HUES6 (cell line): ENCODE measurements around the gene HIC1.

ENCODE experiments used
- H3K27ac ChIP-seq: 2 replicates; pipeline ENCODE4 v1.7.0; 2013; ENCODE audit warnings: low read depth, mild to moderate bottlenecking, low read length, inconsistent platforms
- H3K27me3 ChIP-seq: 2 replicates; pipeline ENCODE4 v1.6.1; 2013; ENCODE audit warnings: low read length; ENCODE audit not compliant: control insufficient read depth, insufficient read depth
- H3K36me3 ChIP-seq: 2 replicates; pipeline ENCODE4 v1.6.1; 2013; ENCODE audit warnings: low read length; ENCODE audit not compliant: control insufficient read depth, insufficient read depth
- H3K4me1 ChIP-seq: 2 replicates; pipeline ENCODE4 v1.6.1; 2013; ENCODE audit warnings: low read length; ENCODE audit not compliant: control insufficient read depth, insufficient read depth
- H3K4me3 ChIP-seq: 2 replicates; pipeline ENCODE4 v1.5.1; 2013; ENCODE audit warnings: low read depth, low read length
- H3K9ac ChIP-seq: one replicate; pipeline ENCODE4 v1.6.1; 2013; ENCODE audit warnings: mild to moderate bottlenecking, low read length
- H3K9me3 ChIP-seq: 2 replicates; pipeline ENCODE4 v1.6.1; 2013; ENCODE audit warnings: low read depth, low read length; ENCODE audit not compliant: control insufficient read depth, insufficient read depth

HIC1 gene

GRCh38 chr17:2102931-2103809, 48.3 kb downstream of the HIC1 start:
- Histone ChIP-seq H3K27ac (no peak overlapping the region), H3K36me3 (no peaks in the 10 kb centered on the region), H3K9me3 (no peaks in the 10 kb centered on the region)

GRCh38 chr17:2105663-2106062, 50.8 kb downstream of the HIC1 start:
- no peak overlapping the region for H3K9ac ChIP-seq
- no peaks in the 10 kb centered on the region for H3K9me3 ChIP-seq
- no peaks in the 10 kb centered on the region for H3K27me3 ChIP-seq
- H3K27ac ChIP-seq, result no peak overlapping the region
- no peak overlapping the region for H3K4me3 ChIP-seq
- no peaks in the 10 kb centered on the region for H3K36me3 ChIP-seq
- no peaks in the 10 kb centered on the region for H3K4me1 ChIP-seq

More at GRCh38 chr17:2102931-2103809, 48.3 kb downstream of the HIC1 start:
- Histone ChIP-seq H3K4me1 (no peaks in the 10 kb centered on the region), H3K4me3 (no peak overlapping the region), H3K9ac (no peak overlapping the region), H3K27me3 (no peaks in the 10 kb centered on the region)

GRCh38 chr17:2106308-2106955, 51.5 kb downstream of the HIC1 start:
- H3K27me3 ChIP-seq, result no peaks in the 10 kb centered on the region
- H3K36me3 ChIP-seq, result no peaks in the 10 kb centered on the region
- no peak overlapping the region for H3K9ac ChIP-seq
- H3K4me1 ChIP-seq, result no peaks in the 10 kb centered on the region
- no peak overlapping the region for H3K4me3 ChIP-seq
- H3K27ac ChIP-seq, result no peak overlapping the region
- H3K9me3 ChIP-seq, result no peaks in the 10 kb centered on the region

- Histone ChIP-seq H3K9me3 (no peaks in the 10 kb centered on the region), H3K36me3 (no peaks in the 10 kb centered on the region), H3K4me3 (no peak overlapping the region), H3K4me1 (no peaks in the 10 kb centered on the region), H3K27ac (no peak overlapping the region), H3K27me3 (no peaks in the 10 kb centered on the region), H3K9ac (no peak overlapping the region)
Measured at GRCh38 chr17:2107050-2107449, 52.1 kb downstream of the HIC1 start.

GRCh38 chr17:2107506-2107905, 52.6 kb downstream of the HIC1 start:
- H3K27me3 ChIP-seq, result no peaks in the 10 kb centered on the region
- no peak overlapping the region for H3K4me3 ChIP-seq
- H3K36me3 ChIP-seq, result no peaks in the 10 kb centered on the region
- H3K4me1 ChIP-seq, result no peaks in the 10 kb centered on the region
- H3K9ac ChIP-seq, result no peak overlapping the region
- no peaks in the 10 kb centered on the region for H3K9me3 ChIP-seq
- no peak overlapping the region for H3K27ac ChIP-seq

GRCh38 chr17:2108170-2108569, 53.3 kb downstream of the HIC1 start:
- Histone ChIP-seq H3K9ac (no peak overlapping the region), H3K27ac (no peak overlapping the region), H3K4me3 (no peak overlapping the region), H3K4me1 (no peaks in the 10 kb centered on the region), H3K9me3 (no peaks in the 10 kb centered on the region), H3K27me3 (no peaks in the 10 kb centered on the region), H3K36me3 (no peaks in the 10 kb centered on the region)

GRCh38 chr17:2110436-2110835, 55.5 kb downstream of the HIC1 start:
- Histone ChIP-seq H3K27ac (no peak overlapping the region), H3K4me3 (no peak overlapping the region), H3K4me1 (no peaks in the 10 kb centered on the region), H3K27me3 (no peaks in the 10 kb centered on the region), H3K9ac (no peak overlapping the region), H3K36me3 (no peaks in the 10 kb centered on the region), H3K9me3 (no peaks in the 10 kb centered on the region)

- Histone ChIP-seq H3K9ac (no peak overlapping the region), H3K36me3 (no peaks in the 10 kb centered on the region), H3K27me3 (no peaks in the 10 kb centered on the region), H3K4me3 (no peak overlapping the region), H3K27ac (no peak overlapping the region), H3K9me3 (no peaks in the 10 kb centered on the region), H3K4me1 (no peaks in the 10 kb centered on the region)
Measured at GRCh38 chr17:2111691-2112090, 56.8 kb downstream of the HIC1 start.
